SK-N-SH (cell line): Measurements from ENCODE around the gene BRI3BP. TPM values are rescaled to one million over a fixed set of nuclear protein-coding genes. Genes with fewer than 3 reads are reported as not detected.

Experiments used
- CTCF ChIA-PET: fragments of 300-600, 350-600 bp; formaldehyde crosslinking; extraction: SDS; loops from one replicate; lab custom pipeline; 2021; lab: Yijun Ruan, JAX
- POLR2A ChIA-PET: fragments of 350-600 bp; sonication (Branson Sonifier 250); formaldehyde crosslinking; extraction: SDS; loops from one replicate; lab custom pipeline; 2020; ENCODE audit warnings: antibody characterized with exemption, inconsistent platforms; lab: Yijun Ruan, JAX
- DNase-seq: peaks from one replicate; pipeline ENCODE4 v3.0.0; 2012
- H2AFZ ChIP-seq: fragments of 200-600 bp; sonication (generic); 2 replicates; pipeline ENCODE4 v1.8.1; 2016; ENCODE audit warnings: antibody characterized with exemption, mild to moderate bottlenecking, low read depth
- H3F3A ChIP-seq: fragments of 200-600 bp; sonication (generic); replicated peaks from 2 replicates; pipeline ENCODE3; 2016; ENCODE audit warnings: antibody characterized with exemption, mild to moderate bottlenecking; ENCODE audit not compliant: insufficient read depth
- H3K27ac ChIP-seq, 2 experiments: fragments of 200-500 bp in 1 of 2; fragments of 200-600 bp in 1 of 2; sonication (Bioruptor generic) in 1 of 2; sonication (generic), shearing (Covaris generic) in 1 of 2; 2 replicates each; pipeline versions ENCODE4 v1.5.1 to v1.6.1; 2014 to 2016; ENCODE audit warnings: low read depth in 2 of 2, inconsistent platforms in 1 of 2, low read length in 1 of 2, mild to moderate bottlenecking in 1 of 2, mixed read lengths in 1 of 2
- H3K27me3 ChIP-seq: fragments of 200-600 bp; sonication (generic), shearing (Covaris generic); 2 replicates; pipeline ENCODE4 v1.6.1; 2016; ENCODE audit warnings: mixed run types; ENCODE audit not compliant: insufficient read depth
- H3K36me3 ChIP-seq, 2 experiments: fragments of 200-500 bp in 1 of 2; fragments of 200-600 bp in 1 of 2; sonication (Bioruptor generic) in 1 of 2; sonication (generic) in 1 of 2; replicated peaks in 1 of 2; 2 replicates each; pipeline versions ENCODE3 to v1.5.1; 2014 to 2016; ENCODE audit warnings: low read length in 1 of 2, mild to moderate bottlenecking in 1 of 2; ENCODE audit not compliant: insufficient read depth in 2 of 2, control insufficient read depth in 1 of 2
- H3K4me1 ChIP-seq, 2 experiments: fragments of 200-500 bp in 1 of 2; fragments of 200-600 bp in 1 of 2; sonication (Bioruptor generic) in 1 of 2; sonication (generic), shearing (Covaris generic) in 1 of 2; 2 replicates each; pipeline versions ENCODE4 v1.5.1 to v1.6.1; 2014 to 2016; ENCODE audit warnings: low read depth in 1 of 2, low read length in 1 of 2, mixed run types in 1 of 2; ENCODE audit not compliant: insufficient read depth in 2 of 2, control insufficient read depth in 1 of 2
- H3K4me2 ChIP-seq: fragments of 200-600 bp; sonication (generic), shearing (Covaris generic); 2 replicates; pipeline ENCODE4 v1.6.1; 2017; ENCODE audit warnings: mixed run types
- H3K4me3 ChIP-seq, 2 experiments: fragments of 200-500 bp in 1 of 2; fragments of 200-600 bp in 1 of 2; sonication (Bioruptor generic) in 1 of 2; sonication (generic), shearing (Covaris generic) in 1 of 2; 2 replicates each; pipeline versions ENCODE4 v1.5.1 to v1.8.1; 2014 to 2016; ENCODE audit warnings: low read depth in 2 of 2, inconsistent platforms in 1 of 2, low read length in 1 of 2, mild to moderate bottlenecking in 1 of 2, mixed read lengths in 1 of 2, moderate library complexity in 1 of 2
- H3K79me2 ChIP-seq: fragments of 200-600 bp; sonication (generic); 2 replicates; pipeline ENCODE4 v1.8.1; 2017; ENCODE audit warnings: mild to moderate bottlenecking; ENCODE audit not compliant: insufficient read depth
- H3K9ac ChIP-seq: fragments of 200-600 bp; sonication (generic); 2 replicates; pipeline ENCODE4 v1.6.1; 2017; ENCODE audit warnings: mixed run types
- H3K9me2 ChIP-seq: fragments of 200-600 bp; sonication (generic); 2 replicates; pipeline ENCODE4 v1.6.1; 2017; ENCODE audit warnings: mixed run types
- H3K9me3 ChIP-seq: fragments of 200-600 bp; sonication (generic); 2 replicates; pipeline ENCODE4 v1.6.1; 2017; ENCODE audit warnings: mixed run types, mild to moderate bottlenecking, moderate library complexity
- H4K20me1 ChIP-seq: fragments of 200-600 bp; sonication (generic); 2 replicates; pipeline ENCODE4 v1.6.1; 2017; ENCODE audit warnings: mild to moderate bottlenecking, mixed run types; ENCODE audit not compliant: insufficient read depth
- CHD2 ChIP-seq: fragments of 150-350 bp; IDR thresholded peaks from 2 replicates; pipeline ENCODE4 v1.6.1; 2018; ENCODE audit warnings: low read length; ENCODE audit not compliant: partially characterized antibody
- CTCF ChIP-seq: fragments of 200-600 bp; sonication (generic); IDR thresholded peaks from 2 replicates; pipeline ENCODE4 v1.6.1; 2017; ENCODE audit warnings: antibody characterized with exemption, mild to moderate bottlenecking, moderate library complexity
- EP300 ChIP-seq, 2 experiments: IDR thresholded peaks; 2 replicates each; pipeline versions ENCODE4 v1.4.0 to v1.6.1; 2012; ENCODE audit warnings: borderline replicate concordance in 1 of 2, low read depth in 1 of 2, low read length in 1 of 2
- EZH2phosphoT487 ChIP-seq: fragments of 200-600 bp; sonication (generic); IDR thresholded peaks from 2 replicates; pipeline ENCODE4 v1.6.1; 2017; ENCODE audit warnings: low read depth, mixed run types, mild to moderate bottlenecking, antibody characterized with exemption, moderate library complexity, borderline replicate concordance
- FOSL2 ChIP-seq: IDR thresholded peaks from 2 replicates; pipeline ENCODE4 v1.4.0; 2012; ENCODE audit warnings: low read depth, mild to moderate bottlenecking, moderate library complexity, borderline replicate concordance
- FOXM1 ChIP-seq: IDR thresholded peaks from 2 replicates; pipeline ENCODE4 v1.4.0; 2012; ENCODE audit warnings: low read depth, mild to moderate bottlenecking
- GABPA ChIP-seq: IDR thresholded peaks from 2 replicates; pipeline ENCODE4 v1.4.0; 2012; ENCODE audit warnings: low read depth, mild to moderate bottlenecking
- JUND ChIP-seq: IDR thresholded peaks from 2 replicates; pipeline ENCODE4 v1.4.0; 2012
- MEF2A ChIP-seq: IDR thresholded peaks from 2 replicates; pipeline ENCODE4 v1.4.0; 2012; ENCODE audit warnings: low read depth, borderline replicate concordance
- MXI1 ChIP-seq: IDR thresholded peaks from 2 replicates; pipeline ENCODE4 v1.6.1; 2012; ENCODE audit warnings: mild to moderate bottlenecking, low read depth, low read length, improper control_type of control experiment
- RAD21 ChIP-seq: IDR thresholded peaks from 2 replicates; pipeline ENCODE4 v1.6.1; 2012; ENCODE audit warnings: mild to moderate bottlenecking, low read length
- RFX5 ChIP-seq: IDR thresholded peaks from 2 replicates; pipeline ENCODE4 v1.6.1; 2012; ENCODE audit warnings: mild to moderate bottlenecking, improper control_type of control experiment, low read length
- RXRA ChIP-seq: IDR thresholded peaks from 2 replicates; pipeline ENCODE4 v1.4.0; 2012; ENCODE audit warnings: low read depth, mild to moderate bottlenecking, borderline replicate concordance
- SIN3A ChIP-seq: IDR thresholded peaks from 2 replicates; pipeline ENCODE4 v1.6.1; 2012; ENCODE audit warnings: low read depth, mild to moderate bottlenecking, low read length, moderate library complexity, borderline replicate concordance
- TAF1 ChIP-seq: IDR thresholded peaks from 2 replicates; pipeline ENCODE4 v1.6.1; 2012; ENCODE audit warnings: low read depth, mild to moderate bottlenecking, low read length, moderate library complexity, borderline replicate concordance
- TEAD4 ChIP-seq: IDR thresholded peaks from 2 replicates; pipeline ENCODE4 v1.4.0; 2012; ENCODE audit warnings: mild to moderate bottlenecking, borderline replicate concordance; ENCODE audit not compliant: insufficient read depth
- USF2 ChIP-seq: fragments of 150-350 bp; IDR thresholded peaks from 2 replicates; pipeline ENCODE4 v1.6.1; 2017; ENCODE audit warnings: antibody characterized with exemption, low read length, low read depth, borderline replicate concordance
- YY1 ChIP-seq: IDR thresholded peaks from 2 replicates; pipeline ENCODE4 v1.4.0; 2012; ENCODE audit warnings: low read depth, mild to moderate bottlenecking
- ZBTB33 ChIP-seq: IDR thresholded peaks from 2 replicates; pipeline ENCODE4 v1.4.0; 2012; ENCODE audit warnings: low read depth, borderline replicate concordance
- WGBS: methylation state at CpG from one replicate; pipeline ENCODE4 v1.1.6; 2017; ENCODE audit warnings: low lambda C conversion rate; 5-methylcytosine and 5-hydroxymethylcytosine counted together
- polyA plus RNA-seq, 3 experiments: library from polyadenylated mRNA; depleted of rRNA; stranded (reverse); fragments of >200 nt; gene quantifications; 2 replicates each; pipeline ENCODE4 v1.2.3, GENCODE V29; 2012

BRI3BP gene
- polyA plus RNA-seq, 1 of the 3 experiments (the other 2 are of a cell fraction), result 3.8 TPM

- CTCF ChIA-PET, result no interaction called here
- no peak overlapping the region for H3K27ac ChIP-seq
- 92% methylated on average over 8 of the region's 15 CpGs for WGBS
These were observed 18.2 kb upstream of the BRI3BP start for GRCh38 chr12:124975276-124975675.

GRCh38 chr12:124976999-124977398 lies 16.4 kb upstream of the BRI3BP start:
- DNase-seq, result no peak
- no peak overlapping the region for H2AFZ ChIP-seq
- no peaks in the 10 kb centered on the region for H3K9me3 ChIP-seq
- ChIA-PET CTCF (interaction anchor here (1.1 kb wide), 1 partner anchor 93 kb away, joined by 3 read pairs; no protein-coding TSS in a partner anchor), POLR2A (no interaction called here)
- H3K27ac ChIP-seq, result no peak overlapping the region
- 98% methylated on average over 10 of the region's 10 CpGs for WGBS
- H3K4me1 ChIP-seq, result no peaks in the 10 kb centered on the region
- H3K9ac ChIP-seq, result no peak overlapping the region
- H3K27me3 ChIP-seq, result no peaks in the 10 kb centered on the region
- no peak overlapping the region for H3K4me2 ChIP-seq
- H4K20me1 ChIP-seq, result no peaks in the 10 kb centered on the region
- peaks cover 9 to 52% of the 10 kb centered on the region in 2 experiments for H3K36me3 ChIP-seq
- no peak overlapping the region for H3K4me3 ChIP-seq
- H3K79me2 ChIP-seq, result no peaks in the 10 kb centered on the region
- no peaks in the 10 kb centered on the region for H3F3A ChIP-seq
- TF ChIP-seq RFX5, result no peak
- TF ChIP-seq EZH2phosphoT487, result no peak
- TF ChIP-seq RAD21, result no peak
- TF ChIP-seq MXI1, result no peak
- no peak for TF ChIP-seq CHD2
- no peak for TF ChIP-seq ZBTB33
- no peak for TF ChIP-seq EP300 (IDR thresholded peaks at IDR 0.05; ENCODE audit: borderline replicate concordance in 1 of 2, low read depth in 1 of 2, low read length in 1 of 2)
- TF ChIP-seq SIN3A, result no peak
- TF ChIP-seq FOXM1, result no peak
- TF ChIP-seq MEF2A, result no peak
- no peak for TF ChIP-seq TEAD4
- TF ChIP-seq GABPA, result no peak
- TF ChIP-seq JUND, result no peak
- TF ChIP-seq FOSL2, result no peak
- TF ChIP-seq, all 33 proteins: peak for 0
- no peaks in the 10 kb centered on the region for H3K9me2 ChIP-seq

More at GRCh38 chr12:124975276-124975675, 18.2 kb upstream of the BRI3BP start:
- TF ChIP-seq RXRA, result no peak
- TF ChIP-seq YY1, result no peak
- TF ChIP-seq FOSL2, result no peak
- TF ChIP-seq CTCF, result no peak
- TF ChIP-seq USF2, result no peak
- no peak for TF ChIP-seq CHD2
- TF ChIP-seq MEF2A, result no peak
- TF ChIP-seq TEAD4, result no peak
- TF ChIP-seq RFX5, result no peak
- TF ChIP-seq FOXM1, result no peak
- TF ChIP-seq TAF1, result no peak
- no peak overlapping the region for H3K4me2 ChIP-seq
- no peaks in the 10 kb centered on the region for H3K9me3 ChIP-seq
- no peak overlapping the region for H2AFZ ChIP-seq
- no peaks in the 10 kb centered on the region for H3K9me2 ChIP-seq
- POLR2A ChIA-PET, result no interaction called here
- H3K27me3 ChIP-seq, result no peaks in the 10 kb centered on the region
- H3K4me3 ChIP-seq, result no peak overlapping the region
- H3K36me3 ChIP-seq, result peaks cover 9 to 58% of the 10 kb centered on the region in 2 experiments
- no peaks in the 10 kb centered on the region for H3K4me1 ChIP-seq
- H3K9ac ChIP-seq, result no peak overlapping the region
- no peak for DNase-seq
- no peaks in the 10 kb centered on the region for H3F3A ChIP-seq
- no peaks in the 10 kb centered on the region for H4K20me1 ChIP-seq
- no peaks in the 10 kb centered on the region for H3K79me2 ChIP-seq
